Neural progenitor cell (in vitro differentiated cells): ENCODE measurements around the gene PIK3R6. TPM values are rescaled to one million over a fixed set of nuclear protein-coding genes. Genes with fewer than 3 reads are reported as not detected.

ENCODE experiments used
- DNase-seq: peaks from one replicate; pipeline ENCODE4 v3.0.0-alpha.2; 2016; ENCODE audit warnings: low spot score
- H2AFZ ChIP-seq: fragments of 200-600 bp; sonication (generic); replicated peaks from 2 replicates; pipeline ENCODE4 v1.6.1; 2016; ENCODE audit warnings: antibody characterized with exemption
- H3F3A ChIP-seq: fragments of 200-600 bp; sonication (generic); 2 replicates; pipeline ENCODE4 v1.6.1; 2016; ENCODE audit warnings: antibody characterized with exemption, low read depth
- H3K27ac ChIP-seq: fragments of 200-600 bp; sonication (generic); 2 replicates; pipeline ENCODE4 v1.5.1; 2016; ENCODE audit warnings: mild to moderate bottlenecking
- H3K27me3 ChIP-seq: fragments of 200-600 bp; sonication (generic); 2 replicates; pipeline ENCODE4 v1.6.1; 2016; ENCODE audit warnings: mild to moderate bottlenecking, moderate library complexity
- H3K36me3 ChIP-seq: fragments of 200-600 bp; sonication (generic); 2 replicates; pipeline ENCODE4 v1.5.1; 2016
- H3K4me1 ChIP-seq: fragments of 200-600 bp; sonication (generic); 2 replicates; pipeline ENCODE4 v1.6.1; 2016; ENCODE audit warnings: mixed run types
- H3K4me2 ChIP-seq: fragments of 200-600 bp; sonication (generic); 2 replicates; pipeline ENCODE4 v1.6.1; 2016
- H3K4me3 ChIP-seq: fragments of 200-600 bp; sonication (generic); 2 replicates; pipeline ENCODE4 v1.5.1; 2016
- H3K79me2 ChIP-seq: fragments of 200-600 bp; sonication (generic); 2 replicates; pipeline ENCODE4 v1.6.1; 2016; ENCODE audit warnings: low read depth
- H3K9ac ChIP-seq: fragments of 200-600 bp; sonication (generic); 2 replicates; pipeline ENCODE4 v1.6.1; 2016
- H3K9me3 ChIP-seq: fragments of 200-600 bp; sonication (generic); 2 replicates; pipeline ENCODE4 v1.5.1; 2016; ENCODE audit warnings: low read depth
- H4K20me1 ChIP-seq: fragments of 200-600 bp; sonication (generic); 2 replicates; pipeline ENCODE4 v1.6.1; 2016; ENCODE audit warnings: low read depth
- H3K27ac Mint-ChIP-seq: 3 replicates; pipeline ENCODE4 v1.8.0; 2021; ENCODE audit warnings: mixed read lengths
- H3K27me3 Mint-ChIP-seq: 2 replicates; pipeline ENCODE4 v1.8.0; 2022; ENCODE audit warnings: low read depth, mild to moderate bottlenecking, inconsistent platforms, moderate library complexity, mixed read lengths; ENCODE audit not compliant: insufficient read depth
- H3K36me3 Mint-ChIP-seq: 3 replicates; pipeline ENCODE4 v1.8.0; 2021; ENCODE audit warnings: mixed read lengths
- H3K4me1 Mint-ChIP-seq: 3 replicates; pipeline ENCODE4 v1.8.0; 2021; ENCODE audit warnings: mixed read lengths
- H3K4me3 Mint-ChIP-seq: 3 replicates; pipeline ENCODE4 v1.8.0; 2021; ENCODE audit warnings: mild to moderate bottlenecking, moderate library complexity, mixed read lengths
- H3K9me3 Mint-ChIP-seq: 3 replicates; pipeline ENCODE4 v1.8.0; 2020; ENCODE audit warnings: mixed read lengths
- CTCF ChIP-seq: fragments of 200-600 bp; sonication (generic); IDR thresholded peaks from 2 replicates; pipeline ENCODE4 v1.5.1; 2017; ENCODE audit warnings: antibody characterized with exemption, mild to moderate bottlenecking
- EZH2 ChIP-seq: fragments of 200-600 bp; sonication (generic); IDR thresholded peaks from 2 replicates; pipeline ENCODE4 v1.6.1; 2017; ENCODE audit warnings: antibody characterized with exemption, mild to moderate bottlenecking, moderate library complexity
- EZH2phosphoT487 ChIP-seq: fragments of 200-600 bp; sonication (generic); IDR thresholded peaks from 2 replicates; pipeline ENCODE4 v1.6.1; 2017; ENCODE audit warnings: antibody characterized with exemption
- total RNA-seq: library from RNA; depleted of rRNA; stranded (reverse); fragments of >200 nt; gene quantifications from 2 replicates; pipeline ENCODE4 v1.2.3, GENCODE V29; 2015; ENCODE audit warnings: low replicate concordance

PIK3R6 gene
- total RNA-seq, 1 donor from 2014 or later, result not detected

- Mint-ChIP-seq H3K4me3 (no peak within 1 kb of the TSS), H3K27me3 (peaks cover 4% of the 10 kb centered on the region), H3K4me1 (no peaks in the 10 kb centered on the region), H3K9me3 (peaks cover 2% of the 10 kb centered on the region), H3K36me3 (no peaks in the 10 kb centered on the region), H3K27ac (peak within 1 kb of the TSS; percentile 43)
- H3K79me2 ChIP-seq, result no peaks in the 10 kb centered on the region
- no peaks in the 10 kb centered on the region for H3K9me3 ChIP-seq
- H3K36me3 ChIP-seq, result no peaks in the 10 kb centered on the region
- H3K4me2 ChIP-seq, result no peak within 1 kb of the TSS
- no peaks in the 10 kb centered on the region for H3F3A ChIP-seq
- H3K27ac ChIP-seq, result no peak within 1 kb of the TSS
- H4K20me1 ChIP-seq, result no peaks in the 10 kb centered on the region
- no peaks in the 10 kb centered on the region for H3K27me3 ChIP-seq
- no peak within 1 kb of the TSS for H3K4me3 ChIP-seq
- H2AFZ ChIP-seq, result no peak within 1 kb of the TSS
- DNase-seq, result no peak
- H3K9ac ChIP-seq, result no peak within 1 kb of the TSS
- TF ChIP-seq EZH2 (no peak), CTCF (no peak), EZH2phosphoT487 (no peak)
- H3K4me1 ChIP-seq, result no peaks in the 10 kb centered on the region
Measured at GRCh38 chr17:8758137-8758596, 109.3 kb downstream of the PIK3R6 start, which contains the start of gene SPDYE4. Gene SPDYE4 (minus strand): TSS chr17:8758546. CDS start chr17:8758382, 164 bp downstream.

- Mint-ChIP-seq H3K4me3 (no peak overlapping the region), H3K9me3 (peaks cover 2% of the 10 kb centered on the region), H3K4me1 (no peaks in the 10 kb centered on the region), H3K36me3 (no peaks in the 10 kb centered on the region), H3K27ac (no peak overlapping the region), H3K27me3 (peaks cover 4% of the 10 kb centered on the region)
- Histone ChIP-seq H3K79me2 (no peaks in the 10 kb centered on the region), H3K27me3 (no peaks in the 10 kb centered on the region), H3K4me3 (no peak overlapping the region), H3K4me2 (no peak overlapping the region), H2AFZ (no peak overlapping the region), H3F3A (no peaks in the 10 kb centered on the region), H3K9ac (no peak overlapping the region), H3K27ac (no peak overlapping the region), H3K9me3 (no peaks in the 10 kb centered on the region), H4K20me1 (no peaks in the 10 kb centered on the region), H3K4me1 (no peaks in the 10 kb centered on the region), H3K36me3 (no peaks in the 10 kb centered on the region)
- no peak for DNase-seq
- TF ChIP-seq CTCF, result no peak
- no peak for TF ChIP-seq EZH2
- TF ChIP-seq EZH2phosphoT487, result no peak
Measured at GRCh38 chr17:8757189-8757588, 110.3 kb downstream of the PIK3R6 start.

- H3K27ac ChIP-seq, result no peak overlapping the region
- no peaks in the 10 kb centered on the region for H3K9me3 ChIP-seq
- no peak overlapping the region for H3K4me3 Mint-ChIP-seq
- DNase-seq, result no peak
- no peak overlapping the region for H3K9ac ChIP-seq
- no peaks in the 10 kb centered on the region for H3F3A ChIP-seq
- H3K27me3 Mint-ChIP-seq, result peaks cover 4% of the 10 kb centered on the region
- no peak overlapping the region for H3K4me3 ChIP-seq
- TF ChIP-seq CTCF, result no peak
- TF ChIP-seq EZH2, result no peak
- TF ChIP-seq EZH2phosphoT487, result no peak
- no peaks in the 10 kb centered on the region for H3K4me1 ChIP-seq
- H3K36me3 ChIP-seq, result no peaks in the 10 kb centered on the region
- no peak overlapping the region for H3K27ac Mint-ChIP-seq
- no peaks in the 10 kb centered on the region for H3K27me3 ChIP-seq
- H3K79me2 ChIP-seq, result no peaks in the 10 kb centered on the region
- no peak overlapping the region for H3K4me2 ChIP-seq
- H4K20me1 ChIP-seq, result no peaks in the 10 kb centered on the region
- H3K4me1 Mint-ChIP-seq, result no peaks in the 10 kb centered on the region
- no peak overlapping the region for H2AFZ ChIP-seq
- no peaks in the 10 kb centered on the region for H3K36me3 Mint-ChIP-seq
- peaks cover 2% of the 10 kb centered on the region for H3K9me3 Mint-ChIP-seq
Measured at GRCh38 chr17:8755590-8756255, 111.8 kb downstream of the PIK3R6 start.
